Prostate gland (tissue), 2 donors: Measurements from ENCODE around the gene LRRC39.

Experiments used
- CTCF ChIP-seq, 4 experiments: fragments of 200-600 bp in 2 of 4; fragments of 450-650 bp in 2 of 4; sonication (generic) in 2 of 4; IDR thresholded peaks; 1 replicate in 3 of 4; 2 replicates in 1 of 4; pipeline ENCODE4 v1.5.1; 2016 to 2019; ENCODE audit warnings: antibody characterized with exemption in 4 of 4, mild to moderate bottlenecking in 2 of 4, moderate library complexity in 2 of 4
- POLR2A ChIP-seq: fragments of 450-650 bp; IDR thresholded peaks from one replicate; pipeline ENCODE4 v1.6.1; 2016; ENCODE audit warnings: antibody characterized with exemption, mild to moderate bottlenecking
- POLR2AphosphoS5 ChIP-seq: sonication (generic); formaldehyde crosslinking; IDR thresholded peaks from one replicate; pipeline ENCODE4 v1.6.1; 2017; ENCODE audit warnings: antibody characterized with exemption

- TF ChIP-seq CTCF (IDR thresholded peaks at IDR 0.05): no peak
- TF ChIP-seq POLR2A: no peak
- TF ChIP-seq POLR2AphosphoS5: no peak
Measured at GRCh38 chr1:100213141-100213540, 35.1 kb upstream of the LRRC39 start.
